ENCODE measurements around the gene SYCN. TPM values are rescaled to one million over a fixed set of nuclear protein-coding genes. Genes with fewer than 3 reads are reported as not detected.

The SYCN gene
- total RNA-seq, 1 experiment from 2014 or later, result not detected

- no peaks in the 10 kb centered on the region; the same call in 1 of the 2 replicates for H3K9me3 ChIP-seq
- ChIA-PET POLR2A (no interaction called here), CTCF (interaction anchor here (0.6 to 2.1 kb wide), 3 partner anchors 43 to 64 kb away, joined by 3 to 8 read pairs (median 4); no protein-coding TSS in a partner anchor)
- H3K4me1 Mint-ChIP-seq (ENCODE audit: low read depth, unreplicated experiment), result peaks cover 27% of the 10 kb centered on the region
- H3K9me3 Mint-ChIP-seq (ENCODE audit: unreplicated experiment), result peaks cover 10% of the 10 kb centered on the region
- no peak overlapping the region for H3K4me3 Mint-ChIP-seq (ENCODE audit: unreplicated experiment)
- H3K36me3 ChIP-seq (ENCODE audit: control insufficient read depth, insufficient read depth, low read length), result peaks cover 4% of the 10 kb centered on the region; the same call in 1 of the 2 replicates
- intact Hi-C loops (cut with micrococcal nuclease; ENCODE audit: unreplicated experiment), result no loop called here
- BruUV-seq (replicated peaks), result no TSS peak
- no peak overlapping the region for H3K4me3 ChIP-seq (ENCODE audit: low read depth, low read length)
- TF ChIP-seq CTCF (IDR thresholded peaks at IDR 0.05; ENCODE audit: insufficient read depth in 1 of 2, low read depth in 1 of 2, low read length in 1 of 2, severe bottlenecking in 1 of 2, unreplicated experiment in 1 of 2), result no peak
- no peak for DNase-seq
- peaks cover 54% of the 10 kb centered on the region for H3K36me3 Mint-ChIP-seq (ENCODE audit: insufficient read depth, unreplicated experiment)
- H3K27me3 Mint-ChIP-seq (ENCODE audit: insufficient read depth, unreplicated experiment), result no peaks in the 10 kb centered on the region
- H3K27ac Mint-ChIP-seq (ENCODE audit: unreplicated experiment), result no peak overlapping the region
- H3K4me1 ChIP-seq, result peaks cover 8% of the 10 kb centered on the region; the same call in 1 of the 2 replicates
- no peaks in the 10 kb centered on the region for H3K27me3 ChIP-seq (replicated peaks; ENCODE audit: control insufficient read depth, insufficient read depth, low read length)
These were observed 17.7 kb downstream of the SYCN start for GRCh38 chr19:39186391-39186790.

- intact Hi-C loops (cut with micrococcal nuclease; ENCODE audit: unreplicated experiment), result no loop called here
- peaks cover 10% of the 10 kb centered on the region for H3K9me3 Mint-ChIP-seq (ENCODE audit: unreplicated experiment)
- ChIA-PET CTCF (no interaction called here), POLR2A (interaction anchor here (0.8 kb wide), 1 partner anchor 159 kb away, joined by 3 read pairs; no protein-coding TSS in a partner anchor)
- H3K4me3 Mint-ChIP-seq (ENCODE audit: unreplicated experiment), result no peak overlapping the region
- H3K36me3 Mint-ChIP-seq (ENCODE audit: insufficient read depth, unreplicated experiment), result peaks cover 76% of the 10 kb centered on the region
- TF ChIP-seq CTCF (IDR thresholded peaks at IDR 0.05; ENCODE audit: insufficient read depth in 1 of 2, low read depth in 1 of 2, low read length in 1 of 2, severe bottlenecking in 1 of 2, unreplicated experiment in 1 of 2), result no peak
- peaks cover 5% of the 10 kb centered on the region; the same call in 1 of the 2 replicates for H3K36me3 ChIP-seq (ENCODE audit: control insufficient read depth, insufficient read depth, low read length)
- H3K27ac Mint-ChIP-seq (ENCODE audit: unreplicated experiment), result peak overlapping the region; percentile 55
- no peaks in the 10 kb centered on the region; the same call in 1 of the 2 replicates for H3K9me3 ChIP-seq
- H3K4me1 Mint-ChIP-seq (ENCODE audit: low read depth, unreplicated experiment), result peaks cover 19% of the 10 kb centered on the region
- no peaks in the 10 kb centered on the region for H3K27me3 ChIP-seq (replicated peaks; ENCODE audit: control insufficient read depth, insufficient read depth, low read length)
- H3K4me3 ChIP-seq (ENCODE audit: low read depth, low read length), result no peak overlapping the region
- peaks cover 8% of the 10 kb centered on the region; the same call in 1 of the 2 replicates for H3K4me1 ChIP-seq
- BruUV-seq (replicated peaks), result TSS peak; percentile 9
- H3K27me3 Mint-ChIP-seq (ENCODE audit: insufficient read depth, unreplicated experiment), result no peaks in the 10 kb centered on the region
- no peak for DNase-seq
These were observed 21.0 kb downstream of the SYCN start for GRCh38 chr19:39183104-39183503.

- CTCF ChIA-PET, result interaction anchor here (0.7 kb wide), 1 partner anchor 87 kb away, joined by 3 read pairs; no protein-coding TSS in a partner anchor
These were observed 21.9 kb downstream of the SYCN start for GRCh38 chr19:39182174-39182505.

More at GRCh38 chr19:39182174-39182505, 21.9 kb downstream of the SYCN start:
- Mint-ChIP-seq H3K4me1 (ENCODE audit: low read depth, unreplicated experiment) (peaks cover 15% of the 10 kb centered on the region), H3K36me3 (ENCODE audit: insufficient read depth, unreplicated experiment) (peaks cover 75% of the 10 kb centered on the region), H3K27ac (ENCODE audit: unreplicated experiment) (no peak overlapping the region), H3K27me3 (ENCODE audit: insufficient read depth, unreplicated experiment) (no peaks in the 10 kb centered on the region), H3K4me3 (ENCODE audit: unreplicated experiment) (no peak overlapping the region), H3K9me3 (ENCODE audit: unreplicated experiment) (peaks cover 5% of the 10 kb centered on the region)
- POLR2A ChIA-PET, result no interaction called here
- H3K4me3 ChIP-seq (ENCODE audit: low read depth, low read length), result no peak overlapping the region
- no peaks in the 10 kb centered on the region; the same call in 1 of the 2 replicates for H3K9me3 ChIP-seq
- TF ChIP-seq CTCF (IDR thresholded peaks at IDR 0.05; ENCODE audit: insufficient read depth in 1 of 2, low read depth in 1 of 2, low read length in 1 of 2, severe bottlenecking in 1 of 2, unreplicated experiment in 1 of 2), result no peak
- DNase-seq, result no peak
- H3K36me3 ChIP-seq (ENCODE audit: control insufficient read depth, insufficient read depth, low read length), result peaks cover 5% of the 10 kb centered on the region; the same call in 1 of the 2 replicates
- peaks cover 3% of the 10 kb centered on the region; the same call in 1 of the 2 replicates for H3K4me1 ChIP-seq
- H3K27me3 ChIP-seq (replicated peaks; ENCODE audit: control insufficient read depth, insufficient read depth, low read length), result no peaks in the 10 kb centered on the region
- no TSS peak for BruUV-seq (replicated peaks)
- intact Hi-C loops (cut with micrococcal nuclease; ENCODE audit: unreplicated experiment), result no loop called here

All from Caco-2 (cell line).